Raji (cell line): Measurements from ENCODE around the gene SPSB2.
A peak's percentile ranks its signal among the peaks of the same experiment; 100 is the strongest.

Source experiments
- POLR2A ChIP-seq: IDR thresholded peaks from 2 replicates; pipeline ENCODE4 v1.6.1; 2011; ENCODE audit warnings: low read depth, low read length, control low read depth; ENCODE audit not compliant: insufficient read depth

Gene SPSB2

DNA sequence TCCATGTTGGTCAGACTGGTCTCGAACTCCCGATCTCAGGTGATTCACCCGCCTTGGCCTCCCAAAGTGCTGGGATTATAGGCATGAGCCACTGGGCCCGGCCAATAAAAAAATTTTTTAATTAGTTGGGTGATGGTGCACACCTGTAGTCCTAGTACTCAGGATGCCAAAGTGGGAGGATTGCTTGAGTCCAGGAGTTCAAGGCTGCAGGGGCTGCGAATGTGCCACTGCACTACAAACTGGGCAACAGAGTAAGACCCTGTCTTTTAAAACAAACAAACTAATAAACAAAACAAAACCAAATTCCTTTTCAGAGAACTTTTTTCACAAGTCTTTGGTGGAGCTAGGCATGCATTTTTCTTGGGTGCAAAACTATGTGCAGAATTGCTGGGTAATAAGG, 10.1 kb upstream of the SPSB2 start:
- no peak for TF ChIP-seq POLR2A

DNA sequence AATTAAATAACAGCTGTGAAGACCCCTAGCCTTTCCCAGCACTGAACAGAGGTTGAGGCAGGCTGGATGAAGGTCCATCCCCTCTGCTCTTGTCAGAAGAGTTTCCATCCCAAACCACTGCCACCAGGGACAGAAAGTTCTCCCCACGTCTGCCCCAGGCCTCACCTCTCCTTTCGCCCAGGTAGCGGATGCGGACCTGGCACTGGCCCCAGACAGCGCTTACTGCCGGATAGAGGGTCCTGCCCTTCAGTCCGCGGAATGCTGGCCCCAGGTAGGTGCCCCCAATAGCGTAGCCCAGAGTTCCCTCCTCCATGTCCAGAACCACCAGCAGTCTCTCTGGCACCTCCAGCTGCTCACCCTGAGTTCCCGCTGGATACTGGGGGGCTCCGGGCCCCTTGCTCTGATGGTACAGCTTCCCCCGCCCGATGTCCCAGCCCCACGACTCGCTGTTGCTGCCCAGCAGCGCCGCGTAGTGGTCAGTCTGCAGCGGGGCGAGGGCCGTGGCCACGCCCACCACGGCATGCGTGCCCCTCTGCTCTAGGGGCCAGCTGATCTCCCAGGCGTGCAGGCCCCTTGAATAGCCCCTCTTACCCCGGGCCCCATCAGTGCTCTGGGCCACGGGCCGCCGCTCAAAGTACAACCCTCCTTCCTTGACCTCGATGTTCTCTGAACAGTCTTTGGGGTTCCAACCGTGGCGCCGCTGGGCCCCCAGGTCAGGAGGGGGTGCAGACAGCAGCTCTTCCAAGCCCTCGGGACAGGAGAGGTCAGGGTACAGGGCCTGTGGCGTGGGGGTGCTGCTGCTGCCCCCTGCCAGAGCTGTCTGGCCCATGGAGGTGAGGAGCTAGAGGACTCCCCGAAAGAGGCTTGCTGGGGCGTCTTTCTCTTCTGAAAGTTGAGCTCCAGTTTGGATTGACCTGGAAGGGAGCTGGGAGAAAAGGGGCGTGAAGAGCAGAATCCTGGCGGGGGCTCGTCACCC, 742 bp downstream of the SPSB2 start:
- peak; percentile 54; the same call in 1 of the 2 replicates for TF ChIP-seq POLR2A

DNA sequence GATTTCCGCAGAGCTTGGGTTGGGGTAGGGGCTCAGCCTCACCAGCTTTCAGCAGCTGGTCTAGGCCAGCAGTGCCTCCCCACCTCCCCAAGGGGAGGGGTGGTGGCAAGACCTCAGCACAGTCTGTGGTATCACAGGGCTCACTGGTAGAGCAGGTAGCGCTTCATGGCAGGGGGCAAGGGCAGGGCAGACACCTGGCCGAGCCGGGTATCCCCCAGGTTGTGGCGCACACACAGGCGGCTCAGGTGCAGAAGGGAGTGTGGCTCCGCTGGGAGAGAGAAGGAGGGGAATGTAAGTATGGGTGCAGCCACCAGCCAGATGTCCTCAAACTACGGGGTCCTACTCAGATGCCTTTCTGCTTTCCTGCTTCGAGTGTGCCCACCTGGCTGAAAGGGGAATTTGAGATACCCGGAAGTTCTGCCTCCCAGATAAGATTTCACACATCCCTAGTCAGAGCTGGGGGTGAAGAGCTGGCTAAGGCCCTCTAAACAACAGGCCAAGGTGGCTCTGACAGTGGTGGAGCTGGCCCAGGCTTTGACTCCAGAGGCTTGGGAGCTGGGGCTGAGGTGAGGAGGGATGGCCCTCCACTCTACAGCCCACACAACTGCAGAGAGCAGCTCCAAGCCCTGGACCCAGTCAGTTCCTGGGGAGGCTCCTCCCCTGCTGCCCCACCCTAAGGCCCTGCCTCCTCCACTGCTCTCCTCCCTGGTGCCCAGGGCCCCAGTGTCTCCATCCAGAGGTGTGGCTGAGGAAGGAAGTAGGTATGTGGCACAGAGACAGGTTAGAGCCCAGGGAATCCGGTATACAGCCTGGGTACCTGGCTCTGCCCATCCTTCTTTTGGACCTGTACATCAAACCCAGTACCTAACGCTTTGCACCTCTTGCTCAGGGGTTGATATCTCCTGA, 1.8 kb downstream of the SPSB2 start:
- peak; percentile 70 for TF ChIP-seq POLR2A

DNA sequence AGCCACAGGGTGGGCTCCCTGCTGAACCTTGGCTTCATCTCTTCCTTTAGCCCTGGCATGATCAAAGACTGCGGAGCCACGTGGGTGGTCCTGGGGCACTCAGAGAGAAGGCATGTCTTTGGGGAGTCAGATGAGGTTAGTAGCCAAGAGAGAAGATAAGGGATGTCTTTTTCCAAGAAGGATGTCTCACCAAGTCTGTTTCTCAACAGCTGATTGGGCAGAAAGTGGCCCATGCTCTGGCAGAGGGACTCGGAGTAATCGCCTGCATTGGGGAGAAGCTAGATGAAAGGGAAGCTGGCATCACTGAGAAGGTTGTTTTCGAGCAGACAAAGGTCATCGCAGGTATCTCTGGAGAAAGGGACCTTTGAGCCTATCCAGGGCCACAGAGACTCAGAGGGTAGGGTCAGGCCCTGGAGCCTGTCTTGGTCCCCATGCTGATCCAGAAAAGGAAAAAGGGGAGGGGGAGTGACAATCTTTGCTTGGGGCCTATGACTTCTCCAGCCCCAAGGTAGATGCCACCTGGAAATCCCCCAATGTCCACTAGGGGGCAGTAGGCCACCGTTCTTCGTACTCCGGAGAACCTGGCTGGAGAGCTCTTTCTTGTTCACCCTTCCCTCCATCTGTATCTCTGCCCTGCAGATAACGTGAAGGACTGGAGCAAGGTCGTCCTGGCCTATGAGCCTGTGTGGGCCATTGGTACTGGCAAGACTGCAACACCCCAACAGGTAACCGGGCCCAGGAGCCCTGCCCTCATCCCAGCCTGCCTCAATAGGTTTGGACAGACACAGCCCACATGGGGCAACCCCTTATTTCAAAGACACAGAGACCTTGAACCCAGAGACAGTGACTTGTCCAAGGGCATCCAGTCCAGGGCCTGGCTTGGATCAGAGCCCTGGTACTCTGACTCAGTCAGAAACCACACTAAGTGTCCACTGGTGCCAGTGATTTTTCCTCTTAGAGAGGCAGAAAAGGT, 3.8 kb downstream of the SPSB2 start:
- TF ChIP-seq POLR2A, result no peak

DNA sequence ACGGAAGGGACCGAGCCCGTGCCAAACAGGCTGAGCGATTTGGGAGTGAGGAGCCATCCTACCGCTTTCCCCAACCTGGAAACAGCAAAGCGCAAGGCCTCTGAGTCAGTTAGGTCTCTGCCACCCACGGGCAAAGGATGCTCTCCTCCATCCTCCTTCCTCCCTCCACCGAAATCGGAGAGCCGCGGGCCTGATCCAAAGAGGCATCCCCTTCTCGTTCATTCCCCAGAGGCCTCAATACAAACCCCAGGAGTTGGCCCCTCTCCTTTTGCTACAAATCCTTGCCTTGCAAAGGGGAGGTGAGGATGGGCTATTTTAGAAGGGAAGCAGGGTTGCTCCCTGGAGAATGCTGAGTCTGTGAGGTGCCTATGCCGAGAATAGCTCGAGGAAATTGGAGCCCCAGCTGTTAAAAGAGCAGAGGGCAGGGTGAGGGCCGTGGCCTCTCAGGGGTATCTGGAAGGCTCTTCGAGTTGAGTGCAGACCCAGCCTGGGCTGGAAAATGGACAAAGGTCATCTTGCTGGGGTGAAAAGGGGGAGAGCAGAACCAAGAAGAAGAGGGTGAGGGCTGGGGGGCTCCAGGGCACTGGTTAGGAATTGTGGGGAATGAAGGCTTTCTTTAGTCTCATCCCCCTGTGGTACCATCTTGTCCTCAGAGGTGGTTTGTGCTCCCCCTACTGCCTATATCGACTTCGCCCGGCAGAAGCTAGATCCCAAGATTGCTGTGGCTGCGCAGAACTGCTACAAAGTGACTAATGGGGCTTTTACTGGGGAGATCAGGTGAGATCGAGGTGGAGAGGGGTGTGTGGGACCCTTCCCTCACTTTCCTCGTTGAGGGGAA, 4.7 kb downstream of the SPSB2 start:
- peak; percentile 5; the same call in 1 of the 2 replicates for TF ChIP-seq POLR2A

DNA sequence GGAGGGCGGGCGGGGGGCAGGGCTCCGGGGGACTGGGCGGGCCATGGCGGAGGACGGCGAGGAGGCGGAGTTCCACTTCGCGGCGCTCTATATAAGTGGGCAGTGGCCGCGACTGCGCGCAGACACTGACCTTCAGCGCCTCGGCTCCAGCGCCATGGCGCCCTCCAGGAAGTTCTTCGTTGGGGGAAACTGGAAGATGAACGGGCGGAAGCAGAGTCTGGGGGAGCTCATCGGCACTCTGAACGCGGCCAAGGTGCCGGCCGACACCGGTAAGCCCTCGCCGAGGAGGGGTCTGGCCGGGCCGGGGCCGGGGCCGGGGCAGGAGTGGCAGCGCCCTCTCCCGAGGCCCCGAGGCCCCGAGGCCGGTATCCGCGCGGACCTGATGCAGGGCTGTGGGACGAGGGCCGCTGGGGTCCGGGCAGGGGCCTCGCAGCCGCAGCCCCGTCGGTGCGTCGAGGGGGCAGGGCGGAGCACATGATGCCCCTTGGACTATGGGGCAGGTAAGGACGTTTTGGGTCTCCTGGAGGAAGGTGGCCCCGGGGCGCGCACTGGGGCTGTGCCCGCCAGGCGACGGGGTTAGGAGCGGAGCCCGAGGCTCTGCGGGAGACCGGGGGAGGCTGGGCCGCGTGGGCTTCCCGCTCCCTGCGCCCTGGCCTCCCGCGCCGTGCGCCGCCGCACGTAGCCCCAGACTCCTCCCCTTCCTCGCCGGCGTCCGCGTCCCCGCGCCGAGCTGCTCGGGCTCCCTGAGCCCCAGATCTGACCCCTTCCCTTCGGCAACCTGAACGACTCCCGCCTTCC, 5.5 kb downstream of the SPSB2 start, which contains the start of gene TPI1:
Gene TPI1 (plus strand): TSS at position 119 of the 798 bp plus-strand sequence. CDS start 36 bp downstream, at position 155.
- peak; percentile 92 for TF ChIP-seq POLR2A

DNA sequence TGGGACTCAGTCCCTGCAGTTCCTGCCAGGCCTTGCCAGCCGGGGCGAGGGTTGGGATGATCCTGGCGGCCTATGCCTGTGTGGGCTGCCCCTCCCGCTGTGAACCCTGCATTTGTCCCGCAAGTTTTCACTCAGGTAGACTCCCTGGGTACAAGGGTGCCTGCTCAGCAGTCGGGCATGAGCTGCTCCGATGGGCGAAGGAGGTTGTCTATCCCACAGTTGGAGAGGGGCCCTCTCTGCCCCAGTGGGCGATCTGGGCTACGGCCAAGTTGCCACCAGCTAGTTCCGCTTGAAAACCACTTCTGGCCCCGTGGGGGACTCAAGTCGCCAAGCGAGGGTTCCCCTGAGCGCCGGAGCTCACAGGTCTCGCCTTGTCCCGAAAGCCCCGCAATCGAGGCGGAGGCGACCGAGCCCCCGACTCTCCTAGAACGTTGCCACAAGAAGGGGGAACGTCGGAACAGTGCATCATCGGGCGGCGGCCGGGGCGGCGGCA, 6.1 kb downstream of the SPSB2 start:
- TF ChIP-seq POLR2A, result no peak

DNA sequence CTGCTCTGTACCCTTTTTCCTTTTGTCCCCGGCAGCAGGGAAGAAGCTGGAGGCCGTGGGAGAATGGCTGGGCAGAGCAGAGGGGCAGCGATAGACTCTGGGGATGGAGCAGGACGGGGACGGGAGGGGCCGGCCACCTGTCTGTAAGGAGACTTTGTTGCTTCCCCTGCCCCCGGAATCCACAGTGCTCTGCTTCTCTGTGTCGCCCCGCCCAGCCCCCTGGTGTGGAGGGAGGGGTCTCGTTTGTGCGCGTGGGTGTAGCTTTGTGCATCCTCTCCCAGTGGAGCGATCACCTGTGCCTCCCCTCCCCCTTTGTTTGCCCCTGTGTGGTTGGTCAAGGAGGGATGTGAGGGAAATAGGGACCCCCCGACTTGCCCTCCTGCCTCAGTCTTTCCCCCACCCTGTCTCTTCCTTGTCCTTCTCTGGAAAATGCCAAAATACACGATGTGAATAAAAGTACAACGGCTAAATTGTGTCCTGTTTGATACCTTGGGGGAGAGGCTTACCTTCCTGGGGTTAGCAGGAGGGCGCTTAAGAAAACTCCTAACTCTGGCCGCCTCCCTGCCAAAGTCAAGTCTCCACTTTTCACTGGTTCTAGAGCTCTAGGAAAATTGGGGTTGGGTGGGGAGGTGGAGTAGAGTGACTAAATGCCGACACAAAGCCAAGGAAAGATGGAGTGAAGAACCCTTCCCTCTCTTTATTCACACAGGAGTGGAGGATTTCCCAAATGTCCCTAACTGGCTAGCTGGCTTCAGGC, 6.8 kb downstream of the SPSB2 start:
- no peak for TF ChIP-seq POLR2A

DNA sequence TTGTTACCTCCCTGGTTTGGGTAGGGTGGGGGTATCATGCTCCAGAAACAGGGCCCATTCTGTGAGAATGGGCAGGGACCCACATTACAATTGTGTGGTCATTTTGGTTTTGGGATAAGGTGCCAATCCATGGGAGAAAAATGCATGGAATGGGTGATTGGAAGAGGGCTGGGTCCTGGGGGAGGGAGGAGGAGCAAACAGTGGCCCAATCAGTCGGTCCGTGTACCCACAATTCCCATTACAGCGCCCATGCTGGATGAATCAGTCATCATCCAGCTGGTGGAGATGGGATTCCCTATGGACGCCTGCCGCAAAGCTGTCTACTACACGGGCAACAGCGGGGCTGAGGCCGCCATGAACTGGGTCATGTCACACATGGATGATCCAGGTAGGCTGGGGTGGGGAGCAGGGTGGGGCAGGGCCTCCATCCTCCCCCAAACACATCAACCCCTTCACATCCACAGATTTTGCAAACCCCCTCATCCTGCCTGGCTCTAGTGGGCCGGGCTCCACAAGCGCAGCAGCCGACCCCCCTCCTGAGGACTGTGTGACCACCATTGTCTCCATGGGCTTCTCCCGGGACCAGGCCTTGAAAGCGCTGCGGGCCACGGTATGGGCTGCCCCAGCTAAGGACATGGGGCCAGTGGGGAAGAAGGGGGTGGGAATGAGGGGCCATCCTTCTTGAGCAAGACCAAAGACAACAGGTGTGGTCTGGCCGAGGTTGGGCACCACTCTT, 9.3 kb downstream of the SPSB2 start:
- TF ChIP-seq POLR2A, result no peak

DNA sequence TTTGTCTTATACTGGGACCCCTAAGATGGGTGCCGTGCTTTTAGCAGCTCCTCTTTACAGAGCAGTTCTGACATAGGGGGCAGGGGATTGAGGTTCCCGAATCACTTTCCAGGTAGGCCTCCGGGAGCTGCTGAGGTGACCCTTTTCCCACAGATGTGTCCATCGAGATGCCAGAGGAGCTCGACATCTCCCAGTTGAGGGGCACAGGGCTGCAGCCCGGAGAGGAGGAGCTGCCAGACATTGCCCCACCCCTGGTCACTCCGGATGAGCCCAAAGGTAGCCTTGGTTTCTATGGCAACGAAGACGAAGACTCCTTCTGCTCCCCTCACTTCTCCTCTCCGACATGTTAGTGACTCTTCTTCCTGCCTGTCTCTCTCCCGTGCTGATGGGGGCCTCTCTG, 10.1 kb downstream of the SPSB2 start:
- no peak for TF ChIP-seq POLR2A

DNA sequence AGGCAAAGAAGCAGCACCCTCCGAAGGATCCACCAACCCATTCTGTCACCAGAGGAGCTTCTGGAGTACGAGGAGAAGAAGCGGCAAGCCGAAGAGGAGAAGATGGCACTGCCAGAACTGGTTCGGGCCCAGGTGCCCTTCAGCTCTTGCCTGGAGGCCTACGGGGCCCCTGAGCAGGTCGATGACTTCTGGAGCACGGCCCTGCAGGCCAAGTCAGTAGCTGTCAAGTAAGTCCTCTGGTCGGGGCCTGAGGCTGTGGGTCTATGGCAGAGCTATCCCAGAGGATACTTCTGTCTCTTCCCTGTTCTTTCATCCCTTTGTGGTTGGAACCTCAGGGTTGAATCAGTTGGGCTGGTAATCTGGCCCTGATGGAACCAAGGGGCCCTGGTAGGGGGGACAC, 11.7 kb downstream of the SPSB2 start:
- TF ChIP-seq POLR2A, result no peak
